Measurements from ENCODE around the gene GNG10.
"Not testable (repeated sequence)": the region's sequence is repeated elsewhere in the genome, so short reads cannot be mapped to it uniquely, and the experiment has no call there.

The GNG10 gene

GRCh38 chr9:111657051-111657450 lies 4.4 kb upstream of the GNG10 start:
- no peak for DNase-seq

DNA sequence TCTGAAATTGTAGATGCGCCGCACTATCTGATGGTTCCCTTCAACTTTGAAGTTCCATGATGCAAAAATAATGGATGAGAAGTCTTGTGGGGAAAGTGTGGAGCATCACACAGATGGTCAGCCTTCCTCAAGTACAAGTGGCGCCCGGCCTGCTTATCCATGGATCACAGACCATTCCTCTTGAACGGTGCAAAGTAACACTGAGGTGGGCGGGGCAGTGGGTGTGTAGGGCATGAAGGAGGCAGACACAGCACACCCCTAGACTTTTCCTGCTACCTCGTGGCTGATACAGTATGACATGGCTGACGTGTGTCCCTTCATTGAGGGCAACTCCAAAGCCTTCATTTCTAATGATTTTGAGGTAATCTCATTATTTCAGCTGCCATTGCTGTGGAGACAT lies 2.5 kb upstream of the GNG10 start:
- no peak for DNase-seq

DNA sequence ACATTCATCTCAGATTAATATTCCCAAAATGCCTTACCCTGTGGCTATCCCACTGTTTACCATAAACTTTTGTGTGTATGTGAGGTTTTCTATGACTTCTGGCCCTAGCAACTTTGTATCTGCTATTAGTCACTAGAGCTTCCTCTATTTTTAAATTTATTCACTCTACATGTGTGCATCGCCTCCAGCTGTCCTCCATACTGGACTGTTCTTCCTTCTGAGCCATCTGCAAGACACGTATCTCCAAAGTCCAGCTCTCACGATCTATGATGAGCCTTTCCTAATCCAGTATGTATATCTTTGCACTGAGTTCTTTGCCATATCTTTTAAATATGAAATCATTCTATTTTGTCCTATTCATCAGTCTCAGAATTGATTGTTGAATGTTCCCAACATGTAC lies 1.7 kb upstream of the GNG10 start:
- DNase-seq, result no peak

DNA sequence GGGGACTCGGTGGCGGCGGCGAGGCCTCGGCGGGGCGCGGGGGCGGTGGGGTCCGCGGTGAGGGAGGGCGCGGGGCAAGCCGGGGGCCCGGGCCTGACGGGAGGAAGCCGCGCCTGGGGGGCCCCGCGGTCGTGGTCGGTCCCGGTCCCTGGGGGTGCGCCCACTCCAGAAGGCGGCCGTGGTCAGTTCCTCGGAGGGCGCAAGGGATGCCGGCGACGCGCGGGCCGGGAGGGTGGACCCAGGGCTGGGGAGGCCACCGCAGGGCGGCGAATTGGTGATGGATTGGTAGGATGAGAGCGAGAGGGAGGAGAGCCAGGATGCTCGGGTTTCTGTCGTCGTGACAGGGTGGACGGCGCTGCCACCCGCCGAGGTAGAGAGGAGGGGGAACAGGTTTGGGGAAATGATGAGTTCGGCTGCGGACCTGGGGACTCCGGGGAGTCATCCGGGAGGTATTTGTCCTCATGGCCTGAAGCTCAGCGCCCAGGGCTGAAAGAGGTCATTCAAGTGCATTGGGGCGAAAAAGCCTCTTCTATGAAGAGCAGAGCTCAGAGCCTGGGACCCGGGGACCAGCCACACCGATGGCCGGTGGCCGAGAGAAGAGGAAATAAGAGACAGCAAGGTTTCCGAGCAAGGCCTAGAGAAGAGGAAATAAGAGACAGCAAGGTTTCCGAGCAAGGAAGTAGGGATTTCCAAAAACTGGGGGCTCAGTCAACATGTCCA lies 557 bp downstream of the GNG10 start:
- peak; percentile 40 for DNase-seq

- no peak for DNase-seq
Observed at GRCh38 chr9:111662576-111663300, 1.3 kb downstream of the GNG10 start.

GRCh38 chr9:111663301-111663823 lies 2.0 kb downstream of the GNG10 start:
- DNase-seq, result no peak

DNA sequence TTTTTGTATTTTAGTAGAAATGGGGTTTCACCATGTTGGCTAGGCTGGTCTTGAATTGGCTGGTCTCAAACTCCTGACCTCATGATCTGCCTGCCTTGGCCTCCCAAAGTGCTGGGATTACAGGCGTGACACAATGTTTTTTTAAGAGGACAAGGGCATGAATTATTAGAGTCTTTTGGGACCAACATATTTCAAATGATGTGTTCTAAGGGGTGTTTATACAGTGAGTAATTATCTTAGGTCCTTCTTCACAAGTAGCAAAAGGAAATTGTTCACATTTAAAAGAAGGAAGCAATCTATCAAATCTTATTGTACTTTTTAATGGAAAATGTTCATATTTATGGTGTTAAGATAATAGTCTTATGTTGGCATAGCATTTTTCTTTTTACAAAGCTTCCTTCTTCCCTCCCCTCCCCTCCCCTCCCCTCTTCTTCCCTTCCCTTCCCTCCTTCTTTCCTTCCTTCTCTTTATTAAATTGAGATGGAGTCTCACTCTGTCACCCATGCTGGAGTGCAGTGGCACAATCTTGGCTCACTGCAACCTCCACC lies 6.7 kb downstream of the GNG10 start:
- DNase-seq, result peak; percentile 15

DNA sequence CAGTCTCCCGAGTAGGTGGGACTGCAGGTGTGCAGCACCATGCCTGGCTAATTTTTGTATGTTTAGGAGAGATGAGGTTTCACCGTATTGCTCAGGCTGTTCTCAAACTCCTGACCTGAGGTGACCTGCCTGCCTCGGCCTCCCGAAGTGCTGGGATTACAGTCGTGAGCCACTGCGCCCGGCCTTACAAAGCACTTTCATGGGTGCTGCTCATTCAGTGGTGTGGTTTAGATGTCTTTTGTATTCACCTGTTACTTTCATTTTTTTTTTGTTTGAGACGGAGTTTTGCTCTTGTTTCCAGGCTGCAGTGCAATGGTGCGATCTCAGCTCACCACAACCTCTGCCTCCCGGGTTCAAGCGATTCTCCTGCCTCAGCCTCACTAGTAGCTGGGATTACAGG lies 7.2 kb downstream of the GNG10 start:
- not testable (repeated sequence) for DNase-seq

GRCh38 chr9:111674319-111674718 lies 12.9 kb downstream of the GNG10 start:
- DNase-seq, result no peak

DNA sequence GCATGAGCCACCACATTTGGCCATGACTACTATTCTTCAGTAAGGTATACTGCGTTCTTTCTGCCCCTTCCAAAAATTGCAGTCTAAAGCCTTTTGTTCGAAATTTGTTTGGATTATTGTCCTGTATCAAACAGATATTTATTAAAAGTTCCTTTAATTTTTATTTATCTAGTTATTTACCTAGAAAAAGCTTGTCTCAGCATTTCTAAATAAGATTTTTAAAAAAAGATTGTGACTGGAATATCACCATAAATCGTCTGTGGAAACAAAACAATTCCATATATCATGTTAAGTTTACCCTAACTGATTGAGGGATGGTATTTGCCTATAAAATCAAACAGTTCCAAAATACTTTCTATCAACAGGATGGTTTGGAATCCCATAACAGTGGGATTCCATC lies 14.7 kb downstream of the GNG10 start:
- DNase-seq, result no peak

- no peak for DNase-seq
Observed at GRCh38 chr9:111678293-111678692, 16.9 kb downstream of the GNG10 start.

GRCh38 chr9:111679199-111679598 lies 17.8 kb downstream of the GNG10 start:
- DNase-seq, result no peak

GRCh38 chr9:111683392-111683791 lies 22.0 kb downstream of the GNG10 start:
- no peak for DNase-seq

DNA sequence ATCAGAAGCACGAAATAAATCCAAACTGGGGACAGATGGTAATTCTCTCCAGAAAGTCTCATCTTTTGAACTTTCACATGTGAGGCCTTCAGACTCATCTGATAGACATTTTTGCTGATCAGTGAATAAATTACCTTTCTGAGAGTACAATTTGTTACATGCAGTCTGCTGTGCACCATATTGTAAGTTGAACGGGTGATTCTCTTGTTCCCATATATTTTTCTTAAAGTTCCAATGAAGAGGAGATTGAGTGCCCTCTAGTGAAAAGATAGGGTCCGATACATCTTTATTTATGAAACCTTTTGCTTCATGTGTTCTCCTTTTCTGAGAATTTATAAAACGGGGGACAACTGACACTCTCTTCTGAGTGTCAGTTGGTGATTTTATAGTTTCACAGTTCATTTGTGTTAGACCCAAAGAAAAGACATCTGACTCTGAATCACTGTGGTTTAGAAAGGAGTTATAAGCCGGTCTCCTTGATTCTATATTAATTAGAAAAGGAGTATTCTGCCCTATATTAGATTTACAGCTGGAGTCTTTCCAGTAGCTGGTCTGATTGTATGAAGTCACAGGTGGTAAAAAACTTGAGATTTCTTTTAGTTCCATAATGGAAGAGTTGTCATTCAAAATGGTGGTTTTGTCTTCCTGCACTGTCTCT lies 30.4 kb downstream of the GNG10 start:
- peak; percentile 50 for DNase-seq

DNA sequence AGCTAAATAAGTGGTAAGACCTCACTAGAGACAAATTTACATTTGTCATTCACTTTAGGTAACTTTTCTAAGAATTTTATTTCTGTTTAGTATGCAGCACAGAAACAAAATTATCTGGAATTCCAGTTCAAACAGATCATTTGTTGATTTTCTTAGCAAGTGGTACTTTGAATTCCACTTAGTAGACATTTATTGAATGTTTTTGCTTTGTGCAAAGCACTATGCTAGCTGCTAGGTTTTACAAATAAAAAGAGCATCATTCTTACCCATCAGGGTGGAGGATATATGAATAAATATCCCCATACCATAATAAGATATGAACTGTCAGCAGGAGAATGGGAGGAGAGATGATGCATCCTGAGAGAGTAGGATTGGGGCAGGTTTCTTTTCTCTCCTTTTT lies 35.4 kb downstream of the GNG10 start:
- no peak for DNase-seq

DNA sequence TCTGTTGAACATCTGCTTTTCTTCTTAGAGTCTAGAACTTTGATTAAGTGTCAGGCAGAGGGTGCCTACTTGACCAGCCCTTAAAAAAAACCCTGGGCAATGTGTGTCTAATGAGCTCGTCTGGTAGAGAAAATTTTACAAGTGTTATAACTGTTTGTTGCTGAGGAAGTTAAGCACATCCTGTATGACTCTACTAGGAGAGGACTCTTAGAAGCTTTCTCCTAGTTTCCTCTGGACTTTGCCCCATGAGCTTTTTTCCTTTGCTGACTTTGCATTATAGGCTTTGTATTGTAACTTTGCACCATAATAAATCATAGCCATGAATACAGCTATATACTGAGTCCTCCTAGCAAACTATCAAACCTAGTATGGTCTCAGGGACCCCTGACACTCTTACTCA lies 39.4 kb downstream of the GNG10 start:
- no peak for DNase-seq

GRCh38 chr9:111704503-111704902 lies 43.1 kb downstream of the GNG10 start:
- DNase-seq, result no peak

DNA sequence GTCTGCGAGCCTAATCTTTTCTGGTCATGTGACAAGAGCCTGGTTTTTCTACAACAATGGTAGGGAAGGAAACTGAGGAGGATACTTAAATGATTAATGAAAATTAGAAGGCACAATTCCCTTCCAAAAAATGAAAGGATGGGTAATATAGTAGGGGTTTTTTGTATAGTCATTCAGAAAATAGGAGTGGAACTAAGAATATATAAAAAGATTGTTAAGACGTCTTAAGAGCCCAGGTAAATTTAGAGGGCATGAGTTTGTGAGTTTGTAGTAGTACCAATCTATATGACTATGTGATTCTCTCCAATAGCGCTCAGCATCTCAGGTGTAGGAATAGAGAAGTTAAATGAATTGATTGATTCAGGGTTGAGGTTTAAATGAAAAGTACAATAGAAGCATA lies 50.1 kb downstream of the GNG10 start:
- DNase-seq, result no peak

GRCh38 chr9:111712369-111712768 lies 51.0 kb downstream of the GNG10 start:
- no peak for DNase-seq

GRCh38 chr9:111715471-111715870 lies 54.1 kb downstream of the GNG10 start:
- no peak for DNase-seq

DNA sequence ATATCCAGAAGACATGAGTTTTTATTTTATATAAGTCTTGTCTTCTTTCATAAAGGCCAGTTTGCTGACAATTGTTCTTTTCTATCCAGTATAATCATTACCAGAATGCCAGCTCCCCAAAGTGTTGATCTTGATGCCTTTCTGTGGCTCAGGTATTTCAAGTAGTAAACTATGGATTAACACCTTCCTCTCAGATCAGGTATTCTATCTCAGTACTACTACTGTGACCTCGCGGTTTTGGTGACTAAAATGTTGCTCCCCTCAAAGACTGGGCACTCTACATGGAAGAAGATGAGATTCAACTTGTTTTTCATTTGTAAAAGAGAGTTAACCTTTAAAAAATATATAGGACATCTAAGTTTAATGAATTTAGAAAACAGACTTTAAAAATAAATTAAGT lies 58.1 kb downstream of the GNG10 start:
- no peak for DNase-seq
